ENCODE data around the gene GPR32.
"Not testable (repeated sequence)": the region's sequence is repeated elsewhere in the genome, so short reads cannot be mapped to it uniquely, and the experiment has no call there.

- TF ChIP-seq EZH2phosphoT487 (IDR thresholded peaks at IDR 0.05; ENCODE audit: insufficient read depth, low read depth); EZH2 (IDR thresholded peaks at IDR 0.05; ENCODE audit: insufficient read depth, poor library complexity, severe bottlenecking): not testable (repeated sequence)
These were observed 3.0 kb upstream of the GPR32 start for GRCh38 chr19:50767263-50767662.
